Putamen (tissue), 1 donor: ENCODE measurements around the gene SMIM7.

Source experiments
- DNase-seq: peaks from one replicate; pipeline ENCODE4 v3.0.0-alpha.2; 2016; ENCODE audit warnings: low spot score

The SMIM7 gene

GRCh38 chr19:16621165-16621800 lies 38.7 kb downstream of the SMIM7 start:
- no peak for DNase-seq

- no peak for DNase-seq
Measured at GRCh38 chr19:16620584-16620983, 39.4 kb downstream of the SMIM7 start.

GRCh38 chr19:16620018-16620417 lies 39.9 kb downstream of the SMIM7 start:
- no peak for DNase-seq

- DNase-seq: no peak
Measured at GRCh38 chr19:16619457-16619856, 40.5 kb downstream of the SMIM7 start.

GRCh38 chr19:16618248-16618647 lies 41.7 kb downstream of the SMIM7 start:
- no peak for DNase-seq

GRCh38 chr19:16615808-16616207 lies 44.1 kb downstream of the SMIM7 start:
- DNase-seq: no peak

- no peak for DNase-seq
Measured at GRCh38 chr19:16614941-16615340, 45.0 kb downstream of the SMIM7 start.

GRCh38 chr19:16613841-16614240 lies 46.1 kb downstream of the SMIM7 start:
- DNase-seq: no peak

- no peak for DNase-seq
Measured at GRCh38 chr19:16612636-16613035, 47.3 kb downstream of the SMIM7 start.

- DNase-seq: no peak
Measured at GRCh38 chr19:16611121-16611520, 48.8 kb downstream of the SMIM7 start.

GRCh38 chr19:16609511-16610200 lies 50.3 kb downstream of the SMIM7 start:
- DNase-seq: no peak

- no peak for DNase-seq
Measured at GRCh38 chr19:16608290-16608739, 51.6 kb downstream of the SMIM7 start.

GRCh38 chr19:16607819-16608218 lies 52.1 kb downstream of the SMIM7 start:
- DNase-seq: no peak

- no peak for DNase-seq
Measured at GRCh38 chr19:16605553-16605994, 54.4 kb downstream of the SMIM7 start.

GRCh38 chr19:16605115-16605514 lies 54.8 kb downstream of the SMIM7 start:
- no peak for DNase-seq

GRCh38 chr19:16604615-16605014 lies 55.3 kb downstream of the SMIM7 start:
- no peak for DNase-seq

- DNase-seq: no peak
Measured at GRCh38 chr19:16603090-16603489, 56.9 kb downstream of the SMIM7 start.

- no peak for DNase-seq
Measured at GRCh38 chr19:16601378-16602052, 58.4 kb downstream of the SMIM7 start.

- no peak for DNase-seq
Measured at GRCh38 chr19:16600824-16601223, 59.1 kb downstream of the SMIM7 start.

GRCh38 chr19:16599655-16600346 lies 60.1 kb downstream of the SMIM7 start:
- no peak for DNase-seq

GRCh38 chr19:16598848-16599247 lies 61.1 kb downstream of the SMIM7 start:
- no peak for DNase-seq

GRCh38 chr19:16596399-16596798 lies 63.5 kb downstream of the SMIM7 start:
- DNase-seq: no peak
